K562 (cell line): ENCODE results near the gene ITGA7. TPM values are rescaled to one million over a fixed set of nuclear protein-coding genes. Genes with fewer than 3 reads are reported as not detected.

ENCODE experiments used
- BRF2 ChIP-seq: IDR thresholded peaks from 3 replicates; pipeline ENCODE4 v1.6.1; 2011; ENCODE audit warnings: borderline replicate concordance, mild to moderate bottlenecking; ENCODE audit not compliant: insufficient read length, insufficient read depth
- CBFA2T3 ChIP-seq: fragments of 450-650 bp; IDR thresholded peaks from 2 replicates; pipeline ENCODE4 v1.6.1; 2017
- DACH1 ChIP-seq: fragments of 450-650 bp; IDR thresholded peaks from 2 replicates; pipeline ENCODE4 v1.6.1; 2018; ENCODE audit not compliant: partially characterized antibody
- DIDO1 ChIP-seq: fragments of 450-650 bp; IDR thresholded peaks from 2 replicates; pipeline ENCODE4 v1.6.1; 2016; ENCODE audit warnings: low read depth, missing biosample characterization, missing genetic modification characterization
- DPF2 ChIP-seq: fragments of 450-650 bp; IDR thresholded peaks from 2 replicates; pipeline ENCODE4 v1.6.1; 2016
- HNRNPL ChIP-seq: fragments of 200-400 bp; formaldehyde crosslinking; IDR thresholded peaks from 2 replicates; pipeline ENCODE4 v1.6.1; 2017; ENCODE audit warnings: low read depth, mild to moderate bottlenecking, low read length
- KDM5B ChIP-seq: fragments of 200-600 bp; sonication (generic); IDR thresholded peaks from 2 replicates; pipeline ENCODE4 v1.6.1; 2012; ENCODE audit warnings: low read depth, mild to moderate bottlenecking, moderate library complexity, low read length, control low read depth, inconsistent platforms; ENCODE audit not compliant: insufficient replicate concordance
- NONO ChIP-seq, 2 experiments: fragments of 200-400 bp in 1 of 2; fragments of 450-650 bp in 1 of 2; formaldehyde crosslinking in 1 of 2; IDR thresholded peaks; 2 replicates each; pipeline ENCODE4 v1.6.1; 2017; ENCODE audit warnings: low read depth in 2 of 2, mild to moderate bottlenecking in 2 of 2, moderate library complexity in 2 of 2, low read length in 1 of 2
- PHTF2 ChIP-seq: fragments of 250-450 bp; sonication (Bioruptor Pico); IDR thresholded peaks from 2 replicates; pipeline ENCODE4 v1.5.0; 2021; ENCODE audit warnings: mild to moderate bottlenecking
- POLR2H ChIP-seq: IDR thresholded peaks from 2 replicates; pipeline ENCODE4 v1.6.1; 2016; ENCODE audit warnings: missing genetic modification characterization, low read depth, mild to moderate bottlenecking, control low read depth, missing compliant biosample characterization, moderate library complexity
- RBFOX2 ChIP-seq: fragments of 200-400 bp; formaldehyde crosslinking; IDR thresholded peaks from 2 replicates; pipeline ENCODE4 v1.6.1; 2017; ENCODE audit warnings: low read depth, mild to moderate bottlenecking, low read length, moderate library complexity
- RERE ChIP-seq: sonication (generic); formaldehyde crosslinking; IDR thresholded peaks from 2 replicates; pipeline ENCODE4 v1.8.0; 2023; ENCODE audit warnings: missing genetic modification reagents, mild to moderate bottlenecking, borderline replicate concordance
- RNF2 ChIP-seq: sonication (generic); IDR thresholded peaks from 2 replicates; pipeline ENCODE4 v1.6.1; 2016
- SAFB ChIP-seq: fragments of 200-400 bp; formaldehyde crosslinking; IDR thresholded peaks from 2 replicates; pipeline ENCODE4 v1.6.1; 2017; ENCODE audit warnings: low read depth, low read length, borderline replicate concordance
- TCF3 ChIP-seq: sonication (generic); formaldehyde crosslinking; IDR thresholded peaks from 2 replicates; pipeline ENCODE4 v1.4.0; 2020; ENCODE audit warnings: mild to moderate bottlenecking, missing genetic modification reagents
- TFAM ChIP-seq: fragments of 250-450 bp; sonication (Bioruptor Pico); conservative IDR thresholded peaks from 2 replicates; pipeline ENCODE4 v1.5.0; 2021; ENCODE audit warnings: mild to moderate bottlenecking, moderate library complexity
- ZBTB17 ChIP-seq: fragments of 450-650 bp; formaldehyde crosslinking; IDR thresholded peaks from 2 replicates; pipeline ENCODE4 v1.4.0; 2020; ENCODE audit warnings: mild to moderate bottlenecking
- ZBTB7A ChIP-seq: IDR thresholded peaks from 2 replicates; pipeline ENCODE4 v1.6.1; 2011; ENCODE audit warnings: low read depth, mild to moderate bottlenecking, low read length, moderate library complexity, borderline replicate concordance; ENCODE audit not compliant: control insufficient read depth
- ZNF253 ChIP-seq: fragments of 250-450 bp; sonication (Bioruptor Pico); conservative IDR thresholded peaks from 2 replicates; pipeline ENCODE4 v1.6.1; 2021; ENCODE audit warnings: mild to moderate bottlenecking
- ZNF707 ChIP-seq: fragments of 250-450 bp; sonication (Bioruptor Pico); conservative IDR thresholded peaks from 2 replicates; pipeline ENCODE4 v1.8.0; 2022; ENCODE audit warnings: inconsistent platforms, mild to moderate bottlenecking, moderate library complexity
- polyA plus RNA-seq, 8 experiments: library from polyadenylated mRNA; depleted of rRNA in 4 of 8; stranded (reverse) in 5 of 8; unstranded in 3 of 8; fragments of >200 nt; fragmentation: Nextera tagmentation in 2 of 8; fragmentation: Illumina TruSeq in 1 of 8; extraction: Ambion mirVana in 2 of 8; extraction: Trizol in 1 of 8; gene quantifications; 2 replicates each; pipeline versions ENCODE4 v1.2.1 to v1.2.3, GENCODE V29; 2011 to 2014; ENCODE audit warnings: inconsistent platforms in 1 of 8, missing spikeins in 1 of 8
- total RNA-seq, 7 experiments: library from RNA; depleted of rRNA in 6 of 7; stranded (reverse); fragments of >200 nt in 6 of 7; fragmentation: Illumina TruSeq in 2 of 7; extraction: Trizol in 2 of 7; gene quantifications; 2 replicates each; pipeline versions ENCODE4 v1.2.1 to v1.2.3, GENCODE V29; 2011 to 2021; ENCODE audit warnings: low replicate concordance in 1 of 7
- TF ChIP-seq, protein P1 (sequence below): conservative IDR thresholded peaks from 2 replicates; pipeline ENCODE4 v1.6.1; 2011; ENCODE audit warnings: low read depth, mild to moderate bottlenecking, low read length; ENCODE audit not compliant: control insufficient read depth

ITGA7 gene
- total and polyA plus RNA-seq, 9 of the 15 experiments (the other 6 are each of a cell fraction or from before 2014, with no cell fraction given) = 0.11 to 2.3 (median 0.56) TPM; not detected in 1

- TF ChIP-seq ZBTB7A (peak; percentile 57; the same call in 1 of the 2 replicates), POLR2H (no peak), DIDO1 (tag) (no peak), PHTF2 (CRISPR knock-in tag) (no peak), KDM5B (no peak), RBFOX2 (0 out of 2 replicates have a peak, but pooled peaks have one; percentile 19), RNF2 (no peak), ZNF707 (CRISPR knock-in tag) (no peak), HNRNPL (no peak), RERE (CRISPR knock-in tag) (no peak), TFAM (CRISPR knock-in tag) (no peak), ZBTB17 (CRISPR knock-in tag) (no peak), ZNF253 (CRISPR knock-in tag) (no peak), CBFA2T3 (no peak), DACH1 (no peak), SAFB (no peak), NONO (IDR thresholded peaks at IDR 0.05; ENCODE audit: low read depth in 2 of 2, low read length in 1 of 2) (no peak), TCF3 (CRISPR knock-in tag) (no peak), DPF2 (no peak), BRF2 (no peak)
- TF ChIP-seq, protein P1, sequence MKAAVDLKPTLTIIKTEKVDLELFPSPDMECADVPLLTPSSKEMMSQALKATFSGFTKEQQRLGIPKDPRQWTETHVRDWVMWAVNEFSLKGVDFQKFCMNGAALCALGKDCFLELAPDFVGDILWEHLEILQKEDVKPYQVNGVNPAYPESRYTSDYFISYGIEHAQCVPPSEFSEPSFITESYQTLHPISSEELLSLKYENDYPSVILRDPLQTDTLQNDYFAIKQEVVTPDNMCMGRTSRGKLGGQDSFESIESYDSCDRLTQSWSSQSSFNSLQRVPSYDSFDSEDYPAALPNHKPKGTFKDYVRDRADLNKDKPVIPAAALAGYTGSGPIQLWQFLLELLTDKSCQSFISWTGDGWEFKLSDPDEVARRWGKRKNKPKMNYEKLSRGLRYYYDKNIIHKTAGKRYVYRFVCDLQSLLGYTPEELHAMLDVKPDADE = no peak
Observed at GRCh38 chr12:55745361-55746173, 37.9 kb upstream of the ITGA7 start (continued).
